ENCODE results near the gene MAP2K5. TPM values are rescaled to one million over a fixed set of nuclear protein-coding genes. Genes with fewer than 3 reads are reported as not detected.
"Not testable (repeated sequence)": the region's sequence is repeated elsewhere in the genome, so short reads cannot be mapped to it uniquely, and the experiment has no call there.

MAP2K5 gene
- total RNA-seq, 1 donor = 8.9 TPM

DNA sequence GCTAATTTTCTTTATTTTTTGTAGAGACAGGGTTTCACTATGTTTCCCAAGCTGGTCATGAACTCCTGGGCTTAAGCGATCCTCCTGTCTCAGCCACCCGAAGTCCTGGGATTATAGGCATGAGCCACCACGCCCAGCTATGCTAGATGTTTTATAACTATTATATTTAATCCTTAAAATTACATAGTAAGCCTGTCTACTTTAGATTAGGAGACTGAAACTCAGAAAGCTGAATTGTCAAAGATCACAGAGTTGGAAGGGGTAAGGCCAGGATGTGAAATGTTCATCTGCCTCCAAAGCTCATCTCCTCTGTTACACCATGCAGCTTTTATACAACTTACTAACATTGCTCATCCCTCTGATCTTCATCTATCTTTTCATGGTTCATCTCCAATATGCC lies 89.8 kb downstream of the MAP2K5 start:
- TF ChIP-seq, protein P1, sequence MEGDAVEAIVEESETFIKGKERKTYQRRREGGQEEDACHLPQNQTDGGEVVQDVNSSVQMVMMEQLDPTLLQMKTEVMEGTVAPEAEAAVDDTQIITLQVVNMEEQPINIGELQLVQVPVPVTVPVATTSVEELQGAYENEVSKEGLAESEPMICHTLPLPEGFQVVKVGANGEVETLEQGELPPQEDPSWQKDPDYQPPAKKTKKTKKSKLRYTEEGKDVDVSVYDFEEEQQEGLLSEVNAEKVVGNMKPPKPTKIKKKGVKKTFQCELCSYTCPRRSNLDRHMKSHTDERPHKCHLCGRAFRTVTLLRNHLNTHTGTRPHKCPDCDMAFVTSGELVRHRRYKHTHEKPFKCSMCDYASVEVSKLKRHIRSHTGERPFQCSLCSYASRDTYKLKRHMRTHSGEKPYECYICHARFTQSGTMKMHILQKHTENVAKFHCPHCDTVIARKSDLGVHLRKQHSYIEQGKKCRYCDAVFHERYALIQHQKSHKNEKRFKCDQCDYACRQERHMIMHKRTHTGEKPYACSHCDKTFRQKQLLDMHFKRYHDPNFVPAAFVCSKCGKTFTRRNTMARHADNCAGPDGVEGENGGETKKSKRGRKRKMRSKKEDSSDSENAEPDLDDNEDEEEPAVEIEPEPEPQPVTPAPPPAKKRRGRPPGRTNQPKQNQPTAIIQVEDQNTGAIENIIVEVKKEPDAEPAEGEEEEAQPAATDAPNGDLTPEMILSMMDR (IDR thresholded peaks at IDR 0.05; ENCODE audit: insufficient read depth, low read length) = no peak
- H3K4me3 ChIP-seq (ENCODE audit: low read depth, low read length) = no peak overlapping the region
- DNase-seq (ENCODE audit: low read depth) = no peak

DNA sequence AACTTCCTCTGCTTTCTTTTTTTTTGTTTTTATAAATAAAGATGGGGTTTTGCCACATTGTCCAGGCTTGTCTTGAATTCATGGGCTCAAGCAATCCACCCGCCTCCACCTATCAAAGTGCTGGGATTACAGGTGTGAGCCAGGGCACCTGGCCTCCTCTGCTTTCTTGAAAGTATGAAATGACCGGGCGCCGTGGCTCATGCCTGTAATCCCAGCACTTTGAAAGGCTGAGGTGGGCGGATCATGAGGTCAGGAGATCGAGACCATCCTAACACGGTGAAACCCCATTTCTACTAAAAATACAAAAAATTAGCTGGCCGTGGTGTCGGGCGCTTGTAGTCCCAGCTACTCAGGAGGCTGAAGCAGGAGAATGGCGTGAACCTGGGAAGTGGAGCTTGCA lies 93.4 kb downstream of the MAP2K5 start:
- not testable (repeated sequence) for DNase-seq (ENCODE audit: low read depth); H3K4me3 ChIP-seq (ENCODE audit: low read depth, low read length)

DNA sequence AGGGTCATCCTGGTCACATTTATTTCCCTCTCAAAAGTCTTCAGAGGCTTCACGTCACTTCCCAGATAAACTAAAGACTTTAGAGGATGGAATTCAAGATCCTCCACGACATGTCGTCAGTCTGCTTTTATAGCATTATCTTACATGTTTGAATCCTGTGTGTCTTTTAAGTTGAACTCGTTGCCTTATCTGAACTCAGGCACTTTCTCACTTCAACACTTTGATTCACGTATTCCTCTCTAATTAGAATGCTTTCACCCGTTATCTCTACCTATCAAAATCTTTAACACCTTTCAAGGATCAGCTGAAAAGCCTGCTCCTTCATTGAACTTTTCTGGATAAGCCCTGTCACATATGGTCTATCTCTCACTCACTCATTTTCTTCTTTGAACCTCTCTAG lies 97.1 kb downstream of the MAP2K5 start:
- H3K4me3 ChIP-seq (ENCODE audit: low read depth, low read length) = no peak overlapping the region
- TF ChIP-seq, protein P1 (IDR thresholded peaks at IDR 0.05; ENCODE audit: insufficient read depth, low read length) = no peak
- no peak for DNase-seq (ENCODE audit: low read depth)

- TF ChIP-seq, protein P1 (IDR thresholded peaks at IDR 0.05; ENCODE audit: insufficient read depth, low read length) = no peak
- no peak for DNase-seq (ENCODE audit: low read depth)
- no peak overlapping the region for H3K4me3 ChIP-seq (ENCODE audit: low read depth, low read length)
These were observed 99.0 kb downstream of the MAP2K5 start for GRCh38 chr15:67641453-67641852.

- TF ChIP-seq, protein P1 (IDR thresholded peaks at IDR 0.05; ENCODE audit: insufficient read depth, low read length) = no peak
- no peak overlapping the region for H3K4me3 ChIP-seq (ENCODE audit: low read depth, low read length)
- no peak for DNase-seq (ENCODE audit: low read depth)
These were observed 104.3 kb downstream of the MAP2K5 start for GRCh38 chr15:67646847-67647246.

DNA sequence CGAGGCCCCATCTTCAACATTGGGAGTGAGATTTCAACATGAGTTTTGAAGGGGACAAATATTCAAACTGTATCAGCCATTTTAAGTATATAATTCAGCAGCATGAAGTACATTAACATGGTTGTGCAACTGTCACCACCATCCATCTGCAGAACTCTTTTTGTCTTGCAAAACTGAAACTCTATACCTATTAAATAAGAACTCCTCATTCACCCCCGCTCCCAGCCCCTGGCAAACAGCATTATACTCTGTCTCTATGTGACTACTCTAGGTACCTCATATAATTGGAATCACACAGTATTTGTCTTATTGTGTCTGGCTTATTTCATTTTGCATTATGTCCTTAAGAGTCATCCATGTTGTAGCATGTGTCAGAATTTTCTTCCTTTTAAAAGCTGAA lies 110.1 kb downstream of the MAP2K5 start:
- TF ChIP-seq, protein P1 (IDR thresholded peaks at IDR 0.05; ENCODE audit: insufficient read depth, low read length) = no peak
- no peak overlapping the region for H3K4me3 ChIP-seq (ENCODE audit: low read depth, low read length)
- DNase-seq (ENCODE audit: low read depth) = no peak

GRCh38 chr15:67660446-67660845 lies 117.9 kb downstream of the MAP2K5 start:
- DNase-seq (ENCODE audit: low read depth) = no peak
- TF ChIP-seq, protein P1 (IDR thresholded peaks at IDR 0.05; ENCODE audit: insufficient read depth, low read length) = no peak
- H3K4me3 ChIP-seq (ENCODE audit: low read depth, low read length) = no peak overlapping the region

All from fibroblast of the aortic adventitia (primary cell).